Sigmoid colon (tissue), 7 donors: ENCODE measurements around the gene MGA. TPM values are rescaled to one million over a fixed set of nuclear protein-coding genes. Genes with fewer than 3 reads are reported as not detected.

ENCODE experiments used
- DNase-seq: peaks from one replicate; pipeline ENCODE4 v3.0.0-alpha.2; 2019
- H3K27ac ChIP-seq, 4 donors: fragments of 200-600 bp; sonication (generic); one replicate each; pipeline ENCODE4 v1.5.1; 2016 to 2019; ENCODE audit warnings: mild to moderate bottlenecking in 1 of 4
- H3K27me3 ChIP-seq, 3 donors: fragments of 200-600 bp; sonication (generic); one replicate each; pipeline ENCODE4 v1.5.1; 2019; ENCODE audit warnings: mild to moderate bottlenecking in 1 of 3
- H3K36me3 ChIP-seq, 4 donors: fragments of 200-600 bp; sonication (generic); one replicate each; pipeline ENCODE4 v1.5.1; 2016 to 2019
- H3K4me1 ChIP-seq, 4 donors: fragments of 200-600 bp; sonication (generic); one replicate each; pipeline ENCODE4 v1.5.1; 2017 to 2019
- H3K4me3 ChIP-seq, 4 donors: fragments of 200-600 bp; sonication (generic); one replicate each; pipeline ENCODE4 v1.5.1; 2017 to 2019; ENCODE audit warnings: mild to moderate bottlenecking in 2 of 4, moderate library complexity in 1 of 4
- H3K9me3 ChIP-seq, 4 donors: fragments of 200-600 bp in 3 of 4; sonication (generic) in 3 of 4; one replicate each; pipeline versions ENCODE4 v1.5.1 to v1.6.1; 2013 to 2019
- CTCF ChIP-seq, 4 experiments: fragments of 450-650 bp in 3 of 4; fragments of 200-600 bp in 1 of 4; IDR thresholded peaks; one replicate each; pipeline ENCODE4 v1.5.1; 2016 to 2019; ENCODE audit warnings: antibody characterized with exemption in 4 of 4, mild to moderate bottlenecking in 3 of 4, moderate library complexity in 2 of 4
- EP300 ChIP-seq, 4 donors: sonication (generic); formaldehyde crosslinking; IDR thresholded peaks; one replicate each; pipeline ENCODE4 v1.6.1; 2017; ENCODE audit warnings: antibody characterized with exemption in 4 of 4
- POLR2A ChIP-seq, 2 donors: fragments of 450-650 bp; IDR thresholded peaks; one replicate each; pipeline ENCODE4 v1.6.1; 2016; ENCODE audit warnings: antibody characterized with exemption in 2 of 2, mild to moderate bottlenecking in 2 of 2, moderate library complexity in 2 of 2
- POLR2AphosphoS5 ChIP-seq, 4 donors: sonication (generic); formaldehyde crosslinking; IDR thresholded peaks; one replicate each; pipeline ENCODE4 v1.6.1; 2017; ENCODE audit warnings: antibody characterized with exemption in 4 of 4
- WGBS, 2 donors: extraction: QIAGEN DNeasy Blood & Tissue Kit; methylation state at CpG; one replicate each; pipeline ENCODE4 v1.1.7; 2013; 5-methylcytosine and 5-hydroxymethylcytosine counted together
- intact Hi-C: fragments of 100-400 bp; cut with DNase I; formaldehyde crosslinking; loops from one replicate; pipeline ENCODE4 v1.15.1; 2023
- polyA plus RNA-seq, 3 donors: library from polyadenylated mRNA; stranded (reverse); fragments of 200-250 nt; gene quantifications; one replicate each; pipeline ENCODE4 v1.2.3, GENCODE V29; 2013
- total RNA-seq, 4 donors: library from RNA; depleted of rRNA; stranded (reverse); fragments of >200 nt; gene quantifications; one replicate each; pipeline ENCODE4 v1.1.0, GENCODE V29; 2016
- donor health status: healthy with polysubstance abuse.
- donor health status: Bipolar disorder and iron deficiency.
- donor health status: healthy.

The MGA gene
- total and polyA plus RNA-seq, 7 donors, result 1.4 to 64.8 (median 36.0) TPM

- intact Hi-C loops, result no loop called here
- 95 to 100% methylated on average over 1 of the region's 1 CpG for WGBS, 2 donors
- no peaks in the 10 kb centered on the region for H3K36me3 ChIP-seq
Observed at GRCh38 chr15:41627203-41627602, 33.0 kb upstream of the MGA start.

GRCh38 chr15:41629463-41629862, 30.7 kb upstream of the MGA start:
- intact Hi-C loops, result no loop called here
- TF ChIP-seq CTCF (IDR thresholded peaks at IDR 0.05), result no peak
- TF ChIP-seq EP300 (IDR thresholded peaks at IDR 0.05), result no peak
- TF ChIP-seq POLR2AphosphoS5 (IDR thresholded peaks at IDR 0.05), result no peak
- no peak for TF ChIP-seq POLR2A (IDR thresholded peaks at IDR 0.05)
- 91 to 97% methylated on average over 4 of the region's 4 CpGs for WGBS, 2 donors
- Histone ChIP-seq H3K27ac (no peak overlapping the region), H3K27me3 (no peaks in the 10 kb centered on the region), H3K9me3 (no peaks in the 10 kb centered on the region), H3K36me3 (no peaks in the 10 kb centered on the region), H3K4me3 (no peak overlapping the region), H3K4me1 (no peaks in the 10 kb centered on the region)
- DNase-seq, result no peak

More at GRCh38 chr15:41627203-41627602, 33.0 kb upstream of the MGA start:
- no peaks in the 10 kb centered on the region for H3K27me3 ChIP-seq
- H3K4me3 ChIP-seq, result no peak overlapping the region
- no peak for DNase-seq
- TF ChIP-seq POLR2AphosphoS5 (IDR thresholded peaks at IDR 0.05) (no peak), EP300 (IDR thresholded peaks at IDR 0.05) (no peak), CTCF (IDR thresholded peaks at IDR 0.05) (no peak), POLR2A (IDR thresholded peaks at IDR 0.05) (no peak)
- H3K9me3 ChIP-seq, result no peaks in the 10 kb centered on the region
- H3K4me1 ChIP-seq, result peaks cover 0 to 4% (median 0%) of the 10 kb centered on the region in 4 donors
- H3K27ac ChIP-seq, result no peak overlapping the region

- Histone ChIP-seq H3K4me3 (no peak overlapping the region), H3K27ac (no peak overlapping the region), H3K9me3 (no peaks in the 10 kb centered on the region), H3K36me3 (no peaks in the 10 kb centered on the region), H3K27me3 (no peaks in the 10 kb centered on the region), H3K4me1 (no peaks in the 10 kb centered on the region)
- intact Hi-C loops, result no loop called here
- TF ChIP-seq POLR2A (IDR thresholded peaks at IDR 0.05) (no peak), POLR2AphosphoS5 (IDR thresholded peaks at IDR 0.05) (no peak), CTCF (IDR thresholded peaks at IDR 0.05) (no peak), EP300 (IDR thresholded peaks at IDR 0.05) (no peak)
- WGBS, 2 donors, result 86 to 87% methylated on average over 5 of the region's 5 CpGs
- DNase-seq, result no peak
Observed at GRCh38 chr15:41629883-41630282, 30.3 kb upstream of the MGA start.

GRCh38 chr15:41630616-41631217, 29.5 kb upstream of the MGA start:
- intact Hi-C loops, result no loop called here
- TF ChIP-seq POLR2A (IDR thresholded peaks at IDR 0.05) (no peak), EP300 (IDR thresholded peaks at IDR 0.05) (no peak), POLR2AphosphoS5 (IDR thresholded peaks at IDR 0.05) (no peak), CTCF (IDR thresholded peaks at IDR 0.05) (no peak)
- DNase-seq, result no peak
- no peak overlapping the region for H3K27ac ChIP-seq
- H3K36me3 ChIP-seq, result no peaks in the 10 kb centered on the region
- no peaks in the 10 kb centered on the region for H3K27me3 ChIP-seq
- no peaks in the 10 kb centered on the region for H3K4me1 ChIP-seq
- no peaks in the 10 kb centered on the region for H3K9me3 ChIP-seq
- H3K4me3 ChIP-seq, result no peak overlapping the region
- WGBS, 2 donors, result 21 to 54% methylated on average over 3 of the region's 3 CpGs
